GM06990 (cell line): ENCODE measurements around the gene RGS4.

Experiments used
- DNase-seq: peaks from one replicate; pipeline ENCODE4 v3.0.0-alpha.2; 2011; ENCODE audit not compliant: insufficient read length; ENCODE audit errors: extremely low read depth
- H3K27me3 ChIP-seq: replicated peaks from 2 replicates; pipeline ENCODE4 v1.6.0; 2011; ENCODE audit warnings: low read length; ENCODE audit not compliant: control insufficient read depth, insufficient read depth
- H3K36me3 ChIP-seq: 2 replicates; pipeline ENCODE4 v1.5.1; 2011; ENCODE audit warnings: low read length; ENCODE audit not compliant: control insufficient read depth, insufficient read depth
- H3K4me3 ChIP-seq: replicated peaks from 2 replicates; pipeline ENCODE4 v1.5.1; 2011; ENCODE audit warnings: low read depth, mild to moderate bottlenecking, control low read depth, low read length
- CTCF ChIP-seq: IDR thresholded peaks from 2 replicates; pipeline ENCODE4 v1.5.1; 2011; ENCODE audit warnings: low read length, control low read depth, mild to moderate bottlenecking, inconsistent platforms; ENCODE audit not compliant: insufficient read depth, poor library complexity, severe bottlenecking

RGS4 gene

GRCh38 chr1:163076044-163076443 lies 6.9 kb downstream of the RGS4 start:
- H3K36me3 ChIP-seq: no peaks in the 10 kb centered on the region

GRCh38 chr1:163076446-163076845 lies 7.3 kb downstream of the RGS4 start:
- no peaks in the 10 kb centered on the region for H3K27me3 ChIP-seq
- TF ChIP-seq CTCF: no peak
- no peak for DNase-seq
- H3K36me3 ChIP-seq: no peaks in the 10 kb centered on the region
- H3K4me3 ChIP-seq: no peak overlapping the region

More at GRCh38 chr1:163076044-163076443, 6.9 kb downstream of the RGS4 start:
- Histone ChIP-seq H3K27me3 (no peaks in the 10 kb centered on the region), H3K4me3 (no peak overlapping the region)
- TF ChIP-seq CTCF: no peak
- DNase-seq: no peak

DNA sequence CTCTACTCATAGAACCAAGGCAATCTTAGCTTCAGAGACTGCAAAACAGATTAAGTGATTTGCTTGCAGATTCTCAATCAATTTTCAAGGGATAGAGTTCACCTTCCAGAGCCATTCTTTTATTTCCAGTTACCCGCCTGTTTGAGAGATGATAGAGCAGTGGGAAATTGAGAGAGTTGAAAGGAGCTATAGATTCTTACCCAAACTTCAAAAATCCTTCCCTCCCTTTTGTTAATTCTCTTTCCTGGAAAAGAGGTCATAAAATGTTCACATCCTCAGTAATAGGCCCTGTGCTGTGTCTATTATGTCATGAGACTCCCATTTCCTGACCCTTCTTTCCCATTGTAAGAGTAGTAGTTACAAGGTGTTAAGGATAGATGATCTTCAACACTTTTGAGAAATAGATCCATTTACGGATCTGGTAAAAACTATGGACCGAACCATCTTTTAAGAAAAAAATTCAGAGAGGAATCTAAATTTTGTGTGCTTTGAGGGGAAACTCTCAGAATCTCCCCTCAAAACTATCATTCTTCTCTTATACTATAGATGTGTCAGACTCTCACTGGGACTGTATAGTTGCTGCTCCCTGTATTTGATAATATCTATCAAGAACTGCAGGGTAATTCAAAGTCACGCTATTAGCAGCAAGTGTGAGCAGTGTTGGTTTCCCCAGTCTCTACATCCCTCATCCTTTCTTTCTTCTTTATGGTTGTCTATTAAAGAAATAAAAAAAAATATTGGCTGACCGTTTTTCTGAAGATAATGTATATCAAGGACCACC lies 8.0 kb downstream of the RGS4 start:
- no peak for DNase-seq
- TF ChIP-seq CTCF: no peak
- H3K4me3 ChIP-seq: no peak overlapping the region
- no peaks in the 10 kb centered on the region for H3K36me3 ChIP-seq
- no peaks in the 10 kb centered on the region for H3K27me3 ChIP-seq

- Histone ChIP-seq H3K4me3 (no peak overlapping the region), H3K36me3 (no peaks in the 10 kb centered on the region), H3K27me3 (no peaks in the 10 kb centered on the region)
- no peak for DNase-seq
- no peak for TF ChIP-seq CTCF
These were observed 13.8 kb downstream of the RGS4 start for GRCh38 chr1:163082971-163083370.

DNA sequence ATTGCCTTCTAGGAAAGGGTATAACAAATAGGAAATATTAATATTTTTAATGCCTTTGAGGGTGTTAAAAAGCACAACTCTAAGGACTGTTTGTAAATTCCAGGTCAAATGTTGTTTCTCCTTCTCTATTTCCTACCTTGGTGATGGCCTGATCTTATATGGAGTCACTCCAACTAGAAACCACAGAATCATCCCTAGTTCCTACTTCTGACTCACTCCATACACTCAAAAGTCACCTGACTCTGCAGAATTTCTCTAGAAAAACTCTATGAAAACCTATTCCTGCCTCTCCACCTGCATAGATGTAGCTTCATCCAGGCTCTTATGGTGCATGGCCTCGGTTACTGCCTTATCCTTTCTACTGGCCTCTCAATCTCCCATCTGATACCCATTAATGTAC lies 14.5 kb downstream of the RGS4 start:
- H3K36me3 ChIP-seq: no peaks in the 10 kb centered on the region
- DNase-seq: no peak
- no peak for TF ChIP-seq CTCF
- no peaks in the 10 kb centered on the region for H3K27me3 ChIP-seq
- H3K4me3 ChIP-seq: no peak overlapping the region
